ENCODE measurements around the gene NPAS2.

The NPAS2 gene

GRCh38 chr2:101026923-101027469 lies 207.1 kb downstream of the NPAS2 start:
- Histone ChIP-seq H3K4me1 (ENCODE audit: control insufficient read depth in 5 of 5, insufficient read depth in 5 of 5, low read length in 5 of 5) (peaks cover 0 to 8% (median 0%) of the 10 kb centered on the region in 5 donors), H3K36me3 (ENCODE audit: control insufficient read depth in 5 of 5, insufficient read depth in 5 of 5, low read length in 5 of 5) (peaks cover 3 to 49% (median 28%) of the 10 kb centered on the region in 5 donors), H3K27ac (ENCODE audit: low read depth, low read length) (no peak overlapping the region), H3K4me3 (ENCODE audit: low read depth in 1 of 5, low read length in 5 of 5) (no peak overlapping the region), H3K9me3 (ENCODE audit: control insufficient read depth in 5 of 5, low read length in 5 of 5) (no peaks in the 10 kb centered on the region), H3K9ac (ENCODE audit: low read length in 5 of 5) (no peak overlapping the region), H3K27me3 (ENCODE audit: control insufficient read depth in 5 of 5, insufficient read depth in 4 of 5, low read length in 5 of 5) (no peaks in the 10 kb centered on the region)

GRCh38 chr2:101027852-101028251 lies 207.9 kb downstream of the NPAS2 start:
- Histone ChIP-seq H3K9ac (ENCODE audit: low read length in 5 of 5) (no peak overlapping the region), H3K27ac (ENCODE audit: low read depth, low read length) (no peak overlapping the region), H3K27me3 (ENCODE audit: control insufficient read depth in 5 of 5, insufficient read depth in 4 of 5, low read length in 5 of 5) (no peaks in the 10 kb centered on the region), H3K36me3 (ENCODE audit: control insufficient read depth in 5 of 5, insufficient read depth in 5 of 5, low read length in 5 of 5) (peaks cover 3 to 53% (median 33%) of the 10 kb centered on the region in 5 donors), H3K4me1 (ENCODE audit: control insufficient read depth in 5 of 5, insufficient read depth in 5 of 5, low read length in 5 of 5) (peaks cover 0 to 8% (median 0%) of the 10 kb centered on the region in 5 donors), H3K9me3 (ENCODE audit: control insufficient read depth in 5 of 5, low read length in 5 of 5) (no peaks in the 10 kb centered on the region), H3K4me3 (ENCODE audit: low read depth in 1 of 5, low read length in 5 of 5) (no peak overlapping the region)

GRCh38 chr2:101030866-101031554 lies 211.1 kb downstream of the NPAS2 start:
- Histone ChIP-seq H3K27me3 (ENCODE audit: control insufficient read depth in 5 of 5, insufficient read depth in 4 of 5, low read length in 5 of 5) (no peaks in the 10 kb centered on the region), H3K4me3 (ENCODE audit: low read depth in 1 of 5, low read length in 5 of 5) (no peak overlapping the region), H3K36me3 (ENCODE audit: control insufficient read depth in 5 of 5, insufficient read depth in 5 of 5, low read length in 5 of 5) (peaks cover 0 to 75% (median 56%) of the 10 kb centered on the region in 5 donors), H3K9me3 (ENCODE audit: control insufficient read depth in 5 of 5, low read length in 5 of 5) (no peaks in the 10 kb centered on the region), H3K4me1 (ENCODE audit: control insufficient read depth in 5 of 5, insufficient read depth in 5 of 5, low read length in 5 of 5) (peaks cover 0 to 8% (median 0%) of the 10 kb centered on the region in 5 donors), H3K27ac (ENCODE audit: low read depth, low read length) (no peak overlapping the region), H3K9ac (ENCODE audit: low read length in 5 of 5) (no peak overlapping the region)

GRCh38 chr2:101032084-101032776 lies 212.3 kb downstream of the NPAS2 start:
- H3K9ac ChIP-seq (ENCODE audit: low read length in 5 of 5): no peak overlapping the region
- H3K27ac ChIP-seq (ENCODE audit: low read depth, low read length): no peak overlapping the region
- no peak overlapping the region for H3K4me3 ChIP-seq (ENCODE audit: low read depth in 1 of 5, low read length in 5 of 5)
- no peaks in the 10 kb centered on the region for H3K9me3 ChIP-seq (ENCODE audit: control insufficient read depth in 5 of 5, low read length in 5 of 5)
- H3K4me1 ChIP-seq (ENCODE audit: control insufficient read depth in 5 of 5, insufficient read depth in 5 of 5, low read length in 5 of 5): no peaks in the 10 kb centered on the region
- peaks cover 0 to 69% (median 53%) of the 10 kb centered on the region in 5 donors for H3K36me3 ChIP-seq (ENCODE audit: control insufficient read depth in 5 of 5, insufficient read depth in 5 of 5, low read length in 5 of 5)
- H3K27me3 ChIP-seq (ENCODE audit: control insufficient read depth in 5 of 5, insufficient read depth in 4 of 5, low read length in 5 of 5): no peaks in the 10 kb centered on the region

GRCh38 chr2:101036562-101036961 lies 216.6 kb downstream of the NPAS2 start:
- Histone ChIP-seq H3K36me3 (ENCODE audit: control insufficient read depth in 5 of 5, insufficient read depth in 5 of 5, low read length in 5 of 5) (peaks cover 0 to 66% (median 58%) of the 10 kb centered on the region in 5 donors), H3K9me3 (ENCODE audit: control insufficient read depth in 5 of 5, low read length in 5 of 5) (no peaks in the 10 kb centered on the region), H3K4me1 (ENCODE audit: control insufficient read depth in 5 of 5, insufficient read depth in 5 of 5, low read length in 5 of 5) (no peaks in the 10 kb centered on the region), H3K27ac (ENCODE audit: low read depth, low read length) (no peak overlapping the region), H3K9ac (ENCODE audit: low read length in 5 of 5) (no peak overlapping the region), H3K4me3 (ENCODE audit: low read depth in 1 of 5, low read length in 5 of 5) (no peak overlapping the region), H3K27me3 (ENCODE audit: control insufficient read depth in 5 of 5, insufficient read depth in 4 of 5, low read length in 5 of 5) (no peaks in the 10 kb centered on the region)

GRCh38 chr2:101037161-101037755 lies 217.3 kb downstream of the NPAS2 start:
- Histone ChIP-seq H3K4me1 (ENCODE audit: control insufficient read depth in 5 of 5, insufficient read depth in 5 of 5, low read length in 5 of 5) (no peaks in the 10 kb centered on the region), H3K4me3 (ENCODE audit: low read depth in 1 of 5, low read length in 5 of 5) (no peak overlapping the region), H3K27ac (ENCODE audit: low read depth, low read length) (no peak overlapping the region), H3K27me3 (ENCODE audit: control insufficient read depth in 5 of 5, insufficient read depth in 4 of 5, low read length in 5 of 5) (no peaks in the 10 kb centered on the region), H3K9ac (ENCODE audit: low read length in 5 of 5) (no peak overlapping the region), H3K9me3 (ENCODE audit: control insufficient read depth in 5 of 5, low read length in 5 of 5) (no peaks in the 10 kb centered on the region), H3K36me3 (ENCODE audit: control insufficient read depth in 5 of 5, insufficient read depth in 5 of 5, low read length in 5 of 5) (peaks cover 0 to 62% (median 52%) of the 10 kb centered on the region in 5 donors)

- Histone ChIP-seq H3K27ac (ENCODE audit: low read depth, low read length) (no peak overlapping the region), H3K4me3 (ENCODE audit: low read depth in 1 of 5, low read length in 5 of 5) (no peak overlapping the region), H3K9ac (ENCODE audit: low read length in 5 of 5) (no peak overlapping the region), H3K27me3 (ENCODE audit: control insufficient read depth in 5 of 5, insufficient read depth in 4 of 5, low read length in 5 of 5) (no peaks in the 10 kb centered on the region), H3K4me1 (ENCODE audit: control insufficient read depth in 5 of 5, insufficient read depth in 5 of 5, low read length in 5 of 5) (no peaks in the 10 kb centered on the region), H3K9me3 (ENCODE audit: control insufficient read depth in 5 of 5, low read length in 5 of 5) (no peaks in the 10 kb centered on the region), H3K36me3 (ENCODE audit: control insufficient read depth in 5 of 5, insufficient read depth in 5 of 5, low read length in 5 of 5) (peaks cover 0 to 52% (median 39%) of the 10 kb centered on the region in 5 donors)
These were observed 218.7 kb downstream of the NPAS2 start for GRCh38 chr2:101038455-101039255.

- Histone ChIP-seq H3K9me3 (ENCODE audit: control insufficient read depth in 5 of 5, low read length in 5 of 5) (no peaks in the 10 kb centered on the region), H3K27me3 (ENCODE audit: control insufficient read depth in 5 of 5, insufficient read depth in 4 of 5, low read length in 5 of 5) (no peaks in the 10 kb centered on the region), H3K27ac (ENCODE audit: low read depth, low read length) (no peak overlapping the region), H3K4me1 (ENCODE audit: control insufficient read depth in 5 of 5, insufficient read depth in 5 of 5, low read length in 5 of 5) (no peaks in the 10 kb centered on the region), H3K36me3 (ENCODE audit: control insufficient read depth in 5 of 5, insufficient read depth in 5 of 5, low read length in 5 of 5) (peaks cover 0 to 42% (median 32%) of the 10 kb centered on the region in 5 donors), H3K9ac (ENCODE audit: low read length in 5 of 5) (no peak overlapping the region), H3K4me3 (ENCODE audit: low read depth in 1 of 5, low read length in 5 of 5) (no peak overlapping the region)
These were observed 220.1 kb downstream of the NPAS2 start for GRCh38 chr2:101040072-101040471.

- Histone ChIP-seq H3K36me3 (ENCODE audit: control insufficient read depth in 5 of 5, insufficient read depth in 5 of 5, low read length in 5 of 5) (peaks cover 0 to 36% (median 25%) of the 10 kb centered on the region in 5 donors), H3K27ac (ENCODE audit: low read depth, low read length) (no peak overlapping the region)
These were observed 220.8 kb downstream of the NPAS2 start for GRCh38 chr2:101040761-101041160.

More at GRCh38 chr2:101040761-101041160, 220.8 kb downstream of the NPAS2 start:
- no peaks in the 10 kb centered on the region for H3K9me3 ChIP-seq (ENCODE audit: control insufficient read depth in 5 of 5, low read length in 5 of 5)
- H3K4me3 ChIP-seq (ENCODE audit: low read depth in 1 of 5, low read length in 5 of 5): no peak overlapping the region
- no peaks in the 10 kb centered on the region for H3K27me3 ChIP-seq (ENCODE audit: control insufficient read depth in 5 of 5, insufficient read depth in 4 of 5, low read length in 5 of 5)
- H3K4me1 ChIP-seq (ENCODE audit: control insufficient read depth in 5 of 5, insufficient read depth in 5 of 5, low read length in 5 of 5): no peaks in the 10 kb centered on the region
- no peak overlapping the region for H3K9ac ChIP-seq (ENCODE audit: low read length in 5 of 5)

Data from subcutaneous abdominal adipose tissue (tissue), 5 donors.